HS-27A (cell line): Measurements from ENCODE around the gene CRELD2.

Experiments used
- DNase-seq: peaks from one replicate; pipeline ENCODE4 v3.0.0-alpha.2; 2012; ENCODE audit warnings: low read depth, missing footprints

The CRELD2 gene

DNA sequence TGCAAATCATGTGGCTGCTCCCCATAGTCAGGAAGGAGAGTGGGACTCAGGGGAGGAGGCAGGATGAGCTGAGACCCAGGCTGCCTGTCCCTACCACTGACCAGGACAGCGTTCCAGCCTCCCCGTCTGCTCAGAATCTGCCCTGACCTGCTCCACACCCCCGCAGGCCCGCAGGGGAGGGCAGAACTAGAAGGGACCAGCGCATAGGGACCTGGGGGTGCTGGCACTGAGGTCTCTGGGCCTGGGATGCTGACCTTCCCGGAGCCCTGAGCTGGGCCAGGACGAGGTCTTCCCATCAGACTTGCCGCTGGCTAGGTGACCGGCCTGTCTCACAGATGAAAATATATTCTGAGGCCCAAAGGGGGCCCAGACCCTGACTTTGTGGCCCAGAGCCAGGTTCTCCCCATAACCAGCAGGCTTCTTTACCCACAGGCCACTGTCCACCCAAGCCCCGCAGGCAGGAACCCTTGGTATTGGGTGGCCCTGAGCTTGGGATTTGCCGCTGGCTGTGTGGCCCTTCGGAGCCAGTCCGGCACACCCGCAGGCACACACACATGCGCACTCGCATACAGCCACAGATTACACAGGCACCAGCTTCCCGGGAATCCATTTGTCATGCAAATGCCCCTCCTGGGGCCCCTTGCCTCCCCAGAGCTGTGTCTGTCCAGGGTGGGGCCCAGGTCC is 28.3 kb downstream of the CRELD2 start:
- DNase-seq: no peak

DNA sequence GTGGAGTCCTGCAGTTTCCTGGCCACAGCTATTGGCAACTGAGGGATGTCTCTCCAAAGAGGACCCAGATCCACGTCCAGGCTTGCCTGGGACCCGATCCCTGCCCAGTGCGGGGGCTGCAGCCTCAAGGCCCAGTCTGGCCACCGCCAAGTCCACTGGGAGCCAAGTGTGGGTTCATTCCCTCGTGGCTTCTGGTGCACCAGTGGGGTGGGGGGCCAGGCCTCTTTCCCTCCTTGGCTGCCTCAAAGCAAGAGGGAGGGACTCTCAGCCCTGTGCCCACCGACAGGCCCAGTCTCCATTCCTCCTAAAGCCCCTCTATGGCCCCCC is 28.8 kb downstream of the CRELD2 start:
- no peak for DNase-seq

DNA sequence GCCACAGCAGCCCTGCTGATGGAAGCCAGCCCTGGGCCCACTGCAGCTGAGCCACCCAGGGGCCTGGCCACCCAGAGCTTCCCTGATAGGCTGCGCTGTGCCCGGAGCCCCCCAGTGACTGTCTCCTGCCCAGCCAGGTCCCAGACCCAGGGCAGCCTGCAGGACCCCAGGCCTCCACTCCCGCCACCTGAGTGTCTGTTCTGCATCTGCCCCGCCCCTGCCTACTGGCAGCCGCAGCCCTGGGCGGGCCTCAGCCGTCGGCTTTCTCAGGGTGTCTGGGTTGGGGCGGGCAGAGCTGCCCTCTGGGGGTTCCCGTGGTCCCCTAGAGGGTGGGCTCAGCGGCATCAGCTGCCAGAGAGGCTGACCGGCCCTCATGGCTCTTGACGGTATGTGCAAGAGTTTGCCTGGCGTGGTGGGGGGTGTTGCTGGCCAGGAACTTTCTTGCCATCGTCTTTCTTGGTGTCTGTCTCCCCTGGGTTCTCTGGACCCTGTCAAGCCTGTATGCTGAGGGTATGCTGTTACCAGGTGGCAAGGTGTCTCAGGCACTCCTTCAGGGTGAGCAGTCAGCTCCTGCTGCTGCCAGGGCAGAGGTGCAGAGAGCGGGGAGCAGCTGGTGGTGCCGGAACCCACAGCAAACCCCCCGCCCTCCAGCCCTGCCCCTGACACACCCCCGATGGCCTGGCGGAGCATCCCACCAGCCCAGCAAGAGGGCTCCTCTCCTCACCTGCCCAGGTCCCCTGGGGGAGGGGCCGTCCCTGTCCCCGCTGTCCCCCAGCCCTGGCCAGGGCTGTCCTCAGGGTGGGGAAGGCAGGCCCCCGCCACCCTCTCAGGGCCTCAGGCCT is 29.9 kb downstream of the CRELD2 start:
- no peak for DNase-seq

DNA sequence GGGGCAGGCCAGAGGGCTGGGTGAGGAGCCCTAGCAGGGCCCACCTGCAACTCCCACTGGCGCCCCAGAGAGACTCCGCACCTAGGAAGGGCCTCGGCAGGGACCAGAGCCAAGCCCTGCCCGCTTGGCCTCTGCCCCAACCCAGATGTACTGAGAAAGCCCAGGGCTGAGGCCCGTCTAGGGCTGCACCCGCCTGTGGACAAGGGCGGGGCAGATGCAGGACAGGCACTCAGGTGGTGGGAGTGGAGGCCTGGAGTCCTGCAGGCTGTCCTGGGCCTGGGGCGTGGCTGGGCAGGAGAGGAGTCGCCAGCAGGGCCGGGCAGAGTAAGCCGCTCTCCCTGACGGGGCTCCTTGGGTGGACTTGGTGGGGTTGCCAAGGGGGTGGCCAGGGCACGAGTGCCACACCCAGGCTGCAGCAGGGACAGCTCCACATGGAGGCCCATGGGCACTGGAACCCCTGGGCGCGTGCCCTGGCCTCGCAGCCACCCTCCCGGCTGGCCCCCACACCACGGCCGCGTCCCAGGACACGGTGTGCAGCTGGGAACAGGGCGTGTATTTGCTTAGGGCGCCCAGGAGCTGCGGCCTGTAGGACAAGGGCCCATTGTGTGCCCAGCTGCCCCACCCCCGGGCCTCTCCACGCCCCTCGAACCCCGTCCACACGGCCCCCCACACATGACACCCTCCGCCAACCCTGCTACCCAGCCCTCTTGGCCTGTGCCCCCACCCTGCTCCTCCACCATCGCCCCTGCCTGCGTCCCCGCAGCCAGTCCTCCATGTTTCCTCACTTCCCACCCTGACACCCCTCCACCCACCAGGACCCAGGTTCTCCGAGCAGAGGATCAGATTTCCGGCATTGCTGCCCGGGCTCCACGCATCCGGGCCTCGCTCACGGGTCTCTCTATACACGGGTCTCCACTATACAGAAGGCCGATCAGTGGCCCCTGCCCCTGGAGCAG is 30.8 kb downstream of the CRELD2 start:
- DNase-seq: no peak

DNA sequence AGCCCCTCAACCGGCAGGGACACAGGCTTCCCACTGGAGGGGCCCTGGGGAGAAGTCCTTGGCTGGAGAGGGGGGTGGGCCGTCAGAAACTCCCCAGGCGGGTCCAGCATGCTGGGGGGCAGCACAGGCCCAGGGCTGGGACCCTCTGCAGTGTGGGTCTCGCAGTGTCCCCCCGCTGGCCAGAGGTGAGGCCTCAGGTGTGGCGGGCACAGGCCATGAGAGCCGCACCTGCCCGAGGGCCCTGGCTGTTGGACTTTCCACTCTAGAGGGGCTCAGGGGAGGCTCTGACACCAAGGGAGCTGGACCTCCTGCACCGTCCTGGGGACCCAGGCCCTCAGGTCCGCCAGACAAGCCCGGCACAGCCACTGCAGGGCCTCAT is 31.5 kb downstream of the CRELD2 start:
- DNase-seq: no peak

DNA sequence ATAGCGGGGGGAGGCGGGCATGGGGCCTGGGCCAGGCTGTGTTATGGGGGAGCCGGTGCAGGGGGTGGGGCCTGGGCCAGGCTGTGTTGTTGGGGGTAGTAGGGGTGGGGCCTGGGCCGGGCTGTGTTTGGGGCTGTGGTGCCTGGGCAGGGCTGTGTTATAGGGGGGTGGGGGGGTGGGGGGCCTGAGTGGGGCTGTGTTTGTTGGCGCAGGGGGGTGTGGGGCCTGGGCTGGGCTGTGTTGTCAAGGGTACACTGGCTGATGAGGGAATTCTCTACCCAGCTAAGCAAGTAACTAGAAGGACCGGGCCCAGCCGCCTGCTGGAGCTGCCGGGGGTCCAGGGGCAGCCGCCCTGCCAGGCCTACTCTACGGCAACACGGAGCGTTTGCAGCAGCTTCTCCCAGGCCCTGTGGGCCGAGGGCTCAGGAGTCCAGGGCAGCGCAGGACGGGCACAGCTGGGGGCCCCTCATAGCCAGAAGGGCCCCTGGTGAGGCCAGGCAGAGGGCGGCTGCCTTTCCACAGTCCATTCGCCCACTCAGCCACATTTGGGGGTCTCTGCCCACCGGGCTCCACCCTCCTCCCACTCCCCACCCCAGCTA is 32.1 kb downstream of the CRELD2 start:
- no peak for DNase-seq

DNA sequence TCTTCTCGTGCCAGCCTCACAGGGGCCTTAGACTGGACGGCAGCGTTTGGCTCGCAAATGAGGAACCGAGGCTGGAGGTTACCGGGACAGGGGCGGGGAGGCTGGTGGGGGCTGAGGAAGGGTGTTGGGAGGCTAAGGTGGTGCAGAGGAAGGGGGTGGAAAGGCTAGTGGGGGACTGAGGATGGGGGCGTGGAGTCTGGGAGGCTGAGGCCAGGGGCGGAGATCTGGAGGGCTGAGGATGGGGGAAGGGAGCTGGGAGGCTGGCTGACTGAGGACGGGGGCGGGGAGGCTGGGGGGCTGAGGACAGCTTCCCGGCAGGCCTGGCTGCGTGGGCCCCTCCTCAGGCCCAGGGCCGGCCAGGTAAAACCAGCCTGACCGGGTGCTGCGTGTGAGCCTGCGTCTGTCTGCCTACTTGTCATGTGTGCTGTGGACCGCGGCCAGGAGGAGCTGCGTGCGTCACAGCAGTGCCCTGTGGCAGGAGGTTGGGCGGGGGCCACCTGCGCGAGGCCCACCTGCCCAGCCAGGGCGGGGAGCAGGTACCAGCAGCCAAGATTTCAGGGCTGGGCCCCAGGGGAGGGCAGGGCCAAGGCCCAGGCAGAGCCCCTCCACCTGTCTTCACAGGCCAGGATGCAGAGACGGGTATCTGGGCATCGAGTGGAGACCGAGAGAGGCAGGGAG is 32.7 kb downstream of the CRELD2 start:
- no peak for DNase-seq

DNA sequence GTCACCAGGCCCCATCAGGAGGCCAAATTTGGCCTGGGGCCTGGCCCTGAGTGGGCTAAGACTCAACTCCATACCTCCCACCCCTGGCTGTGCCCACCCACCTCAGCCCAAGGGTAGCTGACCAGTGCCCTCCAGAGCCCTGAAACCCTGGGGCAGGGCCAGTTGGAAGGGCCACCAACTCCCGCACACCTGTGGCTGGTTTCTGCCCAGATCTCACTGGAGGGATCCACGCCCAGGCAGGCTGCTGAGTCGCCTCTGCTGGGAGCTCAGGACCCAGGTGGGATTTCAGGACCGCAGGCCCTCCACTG is 33.2 kb downstream of the CRELD2 start:
- no peak for DNase-seq

DNA sequence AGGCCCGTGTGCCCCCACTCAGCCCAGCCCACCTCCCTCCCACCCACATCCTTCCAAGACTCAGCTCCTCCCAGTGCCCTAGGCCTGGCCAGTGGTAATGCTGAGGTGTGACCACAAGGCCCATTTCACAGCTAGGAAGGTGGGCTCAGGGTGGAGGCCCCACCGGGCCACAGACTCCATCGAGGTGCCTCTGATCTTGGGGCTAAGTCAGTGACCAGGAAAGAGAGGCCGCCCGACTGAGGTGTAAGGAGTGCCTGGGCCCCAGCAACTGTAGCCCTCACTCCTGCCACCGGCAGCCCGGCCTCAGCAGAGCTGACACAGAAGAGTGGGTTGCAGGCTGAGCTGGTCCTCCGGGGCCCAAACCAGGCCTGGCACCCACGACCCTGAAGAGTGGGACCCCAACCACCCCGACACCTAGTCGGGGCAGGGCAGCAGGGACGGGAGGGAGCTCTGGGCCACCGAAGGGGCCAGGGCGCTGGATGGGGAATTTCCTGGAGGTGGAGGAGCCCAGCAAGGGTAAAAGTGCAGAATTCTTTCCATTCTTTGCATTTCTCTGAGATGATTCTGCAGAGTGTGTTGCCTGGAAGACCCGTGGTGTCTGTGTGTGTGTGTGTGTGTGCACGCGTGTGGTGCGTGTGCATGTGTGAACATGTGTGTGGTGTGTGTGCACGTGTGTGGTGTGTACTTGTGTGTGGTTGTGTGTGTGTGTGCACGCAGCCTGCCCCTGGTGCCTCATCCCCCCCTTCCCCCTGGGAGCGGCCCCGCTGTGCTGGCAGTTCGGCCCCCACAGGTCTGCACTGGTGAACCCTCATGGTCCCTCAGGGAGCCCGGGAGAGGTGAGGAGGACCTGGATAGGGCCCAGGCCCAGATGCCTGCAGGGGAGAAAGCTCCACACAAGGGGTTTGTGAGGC is 33.8 kb downstream of the CRELD2 start:
- peak; percentile 77 for DNase-seq

DNA sequence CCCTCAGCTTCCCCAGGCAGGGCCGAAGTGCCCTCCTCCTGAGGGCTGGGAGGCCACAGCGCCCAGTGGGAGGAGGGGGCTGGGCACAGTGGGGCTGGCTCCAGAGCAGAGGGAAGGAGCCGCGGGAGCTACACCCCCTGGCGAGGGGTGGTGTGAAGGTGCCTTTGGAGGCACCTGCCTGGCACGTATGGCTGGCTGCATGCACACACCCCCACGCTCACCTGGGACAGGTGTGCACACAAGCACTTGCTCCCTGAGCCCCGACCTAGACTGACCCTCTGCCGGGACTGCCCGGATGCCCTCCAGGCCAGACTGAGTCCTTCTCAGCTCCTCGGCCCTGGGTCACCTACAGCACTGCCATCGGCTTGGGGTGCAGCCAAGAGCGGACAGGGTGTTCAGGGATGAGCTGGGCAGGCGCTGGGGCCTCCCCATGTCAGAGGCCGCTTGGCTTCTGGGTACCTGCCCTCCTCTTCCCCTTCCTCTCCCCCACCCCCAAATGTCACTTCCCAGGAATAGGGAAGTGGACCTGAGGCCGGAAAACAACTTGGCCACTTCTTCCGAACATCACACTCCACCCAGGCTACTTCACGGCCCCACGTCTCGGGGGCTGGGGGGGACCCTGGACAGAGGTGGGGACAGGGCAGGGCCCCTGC is 34.7 kb downstream of the CRELD2 start:
- no peak for DNase-seq

DNA sequence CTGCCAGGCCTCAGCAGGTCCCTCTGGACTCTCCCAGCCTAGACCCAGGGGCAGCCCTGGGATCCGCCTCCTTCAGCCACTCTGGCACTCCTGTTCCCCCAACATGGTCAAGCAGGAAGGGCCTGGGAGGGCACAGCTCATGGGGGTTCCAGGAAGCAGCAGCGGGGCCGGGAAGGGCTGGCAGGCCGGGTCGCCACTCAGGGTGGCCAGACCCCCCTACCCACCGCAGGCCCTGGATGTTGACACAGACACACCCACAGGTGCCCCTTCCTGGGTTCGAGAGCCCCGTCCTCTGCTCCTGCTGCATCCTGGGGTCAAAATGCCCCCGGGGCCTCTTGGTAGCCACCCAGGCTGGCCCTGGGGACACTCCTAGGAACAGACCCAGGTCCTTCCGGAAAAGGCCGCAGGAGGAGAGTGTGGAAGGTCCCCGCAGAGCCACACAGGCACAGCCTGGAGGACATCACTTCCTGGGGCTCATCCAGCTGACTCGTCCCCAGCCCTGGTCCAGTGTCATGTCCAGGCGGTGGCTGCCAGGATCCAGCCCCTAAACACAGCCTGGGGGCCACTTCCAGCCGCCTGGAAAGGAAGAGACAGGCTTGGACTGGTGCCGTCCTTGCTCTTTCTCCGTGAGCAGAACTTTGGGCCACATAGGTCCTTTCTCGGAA is 35.4 kb downstream of the CRELD2 start:
- DNase-seq: no peak

DNA sequence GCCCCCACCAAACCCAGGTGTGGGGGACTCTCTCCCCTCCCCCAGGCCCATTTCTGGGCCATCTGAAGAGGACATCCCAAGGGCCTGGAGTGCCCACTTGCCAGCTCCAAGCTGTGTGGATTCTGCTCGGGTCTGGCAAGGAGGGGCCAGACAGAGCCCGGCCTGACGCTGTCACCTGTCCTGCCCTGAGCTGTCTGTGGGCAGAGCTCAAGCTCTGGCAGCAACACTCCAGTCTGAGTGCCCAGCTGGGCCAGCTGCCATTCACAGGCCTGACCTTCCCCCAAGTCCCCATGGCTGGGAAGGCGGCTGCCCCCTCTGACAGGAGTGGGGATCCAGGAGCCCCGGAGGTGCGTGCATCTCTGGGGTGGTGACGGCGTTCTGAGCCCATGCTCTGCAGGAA is 35.9 kb downstream of the CRELD2 start:
- no peak for DNase-seq

DNA sequence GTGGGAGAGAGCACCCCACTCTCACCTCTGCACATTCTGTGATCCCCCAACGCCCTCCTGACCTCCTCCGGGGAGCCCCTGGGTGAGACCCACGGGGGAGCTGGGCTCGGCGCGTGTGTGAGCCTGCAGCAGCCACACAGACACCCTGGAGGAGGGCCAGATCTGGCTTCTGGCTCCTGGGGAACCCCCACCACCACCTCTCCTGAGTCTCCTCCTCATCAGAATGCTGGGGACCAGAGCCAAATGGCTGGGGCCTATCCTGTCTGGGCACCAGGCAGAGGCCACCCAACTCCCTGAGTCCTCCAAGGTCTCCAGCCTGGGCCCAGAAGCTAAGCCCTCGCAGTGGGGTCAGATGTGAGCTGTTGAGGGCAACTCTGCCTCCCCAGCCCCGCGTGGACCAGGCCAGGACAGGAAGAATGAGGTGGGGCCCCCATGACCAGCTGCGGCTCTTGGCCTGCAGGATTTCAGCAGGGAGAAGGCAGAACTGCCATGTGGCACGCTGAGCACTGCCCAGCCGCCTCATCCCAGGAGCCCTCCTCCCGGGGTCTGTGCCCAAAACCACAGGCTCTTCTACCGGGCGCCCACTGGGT is 36.7 kb downstream of the CRELD2 start:
- DNase-seq: no peak

DNA sequence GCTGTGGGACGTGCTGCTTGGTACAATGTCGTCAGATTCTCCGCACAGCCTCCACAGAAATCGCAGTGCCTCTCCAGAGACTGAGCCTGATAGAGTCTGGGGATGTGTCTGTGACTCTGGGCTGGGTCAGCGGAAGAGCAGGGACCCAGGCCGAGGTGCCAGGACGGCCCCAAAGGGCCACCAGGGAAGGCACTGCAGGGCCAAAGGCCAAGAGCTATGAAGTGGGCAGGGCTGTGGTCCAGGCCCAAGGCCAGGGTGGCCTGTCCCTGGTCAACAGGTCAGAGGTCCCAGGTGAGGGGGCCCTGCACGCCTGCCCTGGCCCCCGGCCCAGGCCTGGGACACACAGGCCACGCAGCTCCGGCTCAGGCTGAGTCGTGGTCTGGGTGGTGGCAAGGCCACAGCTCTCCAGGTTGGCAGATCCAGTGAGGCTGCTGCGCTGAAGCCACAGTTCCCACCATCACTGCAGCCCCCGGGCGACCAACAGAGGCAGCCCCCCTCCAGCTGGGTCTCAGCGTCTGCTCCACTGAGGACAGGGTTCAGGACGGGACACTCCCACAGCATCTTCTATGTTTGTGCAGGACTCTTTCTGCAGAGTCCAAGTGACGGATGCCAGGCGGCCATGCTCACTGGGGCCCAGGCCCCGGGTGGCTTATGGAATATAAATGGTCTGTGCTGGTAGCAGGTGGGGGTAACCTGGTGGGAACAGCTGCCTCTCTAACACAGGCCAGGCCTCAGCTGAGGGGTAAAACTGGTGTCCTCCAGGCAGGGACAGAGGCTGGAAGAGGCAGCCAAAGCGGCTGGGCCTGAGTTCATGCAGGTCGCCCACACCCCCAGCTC is 37.4 kb downstream of the CRELD2 start:
- no peak for DNase-seq

DNA sequence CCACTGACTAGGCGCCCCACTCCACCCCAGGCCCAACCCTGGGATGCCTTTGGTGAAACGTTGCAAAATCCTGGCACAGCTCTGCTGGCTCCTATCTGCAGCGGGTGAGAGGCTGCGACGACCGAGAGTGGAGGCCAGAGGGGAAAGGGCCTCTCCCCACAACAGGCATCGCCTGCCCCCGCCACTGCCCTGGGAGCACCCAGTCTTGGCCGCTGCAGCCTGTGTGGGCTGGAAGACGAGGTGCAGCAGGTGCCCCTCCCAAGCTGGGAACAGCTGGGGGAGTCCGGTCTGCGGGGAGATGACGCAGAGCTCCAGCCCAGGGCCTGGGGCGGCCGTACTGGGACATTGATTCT is 38.0 kb downstream of the CRELD2 start:
- DNase-seq: no peak

DNA sequence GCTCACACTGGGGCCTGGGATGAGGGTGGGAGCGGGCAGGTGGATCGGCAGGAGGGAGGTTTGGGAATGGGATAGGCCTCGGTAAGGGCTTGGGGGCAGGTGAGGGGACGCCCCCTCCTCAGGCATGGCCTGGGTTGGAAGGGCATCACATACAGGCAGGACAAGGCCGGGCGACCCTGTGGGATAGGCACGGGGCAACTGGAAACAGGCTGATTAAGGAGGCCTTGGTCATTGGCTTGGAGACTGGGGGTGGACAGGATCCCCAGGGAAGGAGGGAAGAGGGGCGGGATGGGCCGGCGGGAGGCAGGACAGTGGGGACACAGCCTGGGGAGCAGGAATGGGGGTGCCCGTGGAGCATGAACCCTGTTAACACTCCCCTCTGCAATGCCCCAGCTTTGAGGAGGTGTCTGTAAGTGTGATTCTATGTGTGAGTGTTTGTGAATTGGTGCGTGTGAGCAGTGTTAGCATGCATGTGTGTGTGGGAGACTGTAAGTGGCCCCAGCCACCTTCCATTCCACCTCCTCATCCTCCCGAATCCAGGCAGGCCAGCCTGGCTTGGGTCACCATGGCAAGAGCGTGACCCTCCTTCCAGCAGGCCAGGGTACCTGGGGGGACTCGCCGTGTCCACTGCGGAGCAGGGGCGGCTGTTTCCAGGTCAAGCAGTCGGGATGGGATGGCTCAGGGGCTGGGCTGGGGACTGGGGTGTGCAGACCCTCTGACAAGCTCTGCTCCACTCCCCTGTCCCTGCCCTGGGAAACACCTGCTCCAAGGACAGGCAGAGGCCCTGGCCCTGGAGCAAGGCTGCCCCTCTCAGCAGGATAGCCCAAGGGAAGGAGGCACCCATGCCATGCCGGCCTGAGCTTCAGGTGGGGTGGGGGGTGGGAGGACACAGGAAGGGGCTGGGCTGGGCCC is 38.7 kb downstream of the CRELD2 start:
- DNase-seq: no peak

DNA sequence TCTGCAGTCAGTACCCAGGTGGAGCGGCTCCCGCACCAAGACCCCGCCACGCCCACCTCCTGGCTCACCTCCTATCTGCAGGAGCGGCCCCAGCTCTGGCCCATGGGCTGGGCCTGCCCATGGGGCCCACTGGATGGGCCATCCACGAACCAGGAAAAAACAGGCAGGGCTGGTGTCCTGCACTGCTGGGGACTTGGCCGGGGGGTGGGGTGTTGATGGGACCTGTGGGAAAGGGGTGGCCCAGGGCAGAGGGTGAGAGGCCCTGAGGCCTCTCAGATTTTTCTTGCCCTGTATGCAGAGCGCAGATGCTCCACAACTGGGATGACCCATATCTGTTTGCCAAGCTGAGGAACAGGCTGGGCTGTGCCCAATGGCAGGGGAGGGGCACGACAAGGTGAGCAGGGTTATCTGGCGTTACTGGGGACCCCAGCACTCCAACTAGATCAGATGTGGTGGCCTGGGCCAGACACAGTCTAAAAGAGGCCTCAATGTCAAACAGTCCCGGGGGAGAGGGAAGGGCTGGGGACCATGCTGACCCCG is 39.5 kb downstream of the CRELD2 start:
- no peak for DNase-seq
